Memory B cell (primary cell): ENCODE measurements around the gene KATNAL1.
A peak's percentile ranks its signal among the peaks of the same experiment; 100 is the strongest.

Experiments used
- ATAC-seq: fragments of 150-1000 bp; cut with Tn5 transposase; 2 replicates; pipeline ENCODE4 v1.10.0; 2021; ENCODE audit warnings: low read depth, mild to moderate bottlenecking, moderate library complexity
- DNase-seq, 2 donors: peaks; one replicate each; pipeline ENCODE4 v3.0.0; 2022; ENCODE audit warnings: low spot score in 2 of 2
- H3K27ac Mint-ChIP-seq: one replicate; pipeline ENCODE4 v1.8.0; 2022; ENCODE audit warnings: mild to moderate bottlenecking, moderate library complexity, mixed read lengths
- H3K27me3 Mint-ChIP-seq: one replicate; pipeline ENCODE4 v1.8.0; 2022; ENCODE audit warnings: mixed read lengths
- H3K36me3 Mint-ChIP-seq: one replicate; pipeline ENCODE4 v1.8.0; 2022; ENCODE audit warnings: mild to moderate bottlenecking, mixed read lengths
- H3K4me1 Mint-ChIP-seq: one replicate; pipeline ENCODE4 v1.8.0; 2022; ENCODE audit warnings: mixed read lengths
- H3K4me3 Mint-ChIP-seq: one replicate; pipeline ENCODE4 v1.8.0; 2022; ENCODE audit warnings: mild to moderate bottlenecking, moderate library complexity, mixed read lengths
- H3K9me3 Mint-ChIP-seq: one replicate; pipeline ENCODE4 v1.8.0; 2022; ENCODE audit warnings: mixed read lengths

Gene KATNAL1

GRCh38 chr13:30307194-30307970 lies at the start of gene KATNAL1:
Gene KATNAL1 (minus strand): TSS chr13:30307551. CDS start chr13:30283777, 23,774 bp downstream.
- H3K9me3 Mint-ChIP-seq = no peaks in the 10 kb centered on the region
- no peaks in the 10 kb centered on the region for H3K36me3 Mint-ChIP-seq
- H3K27ac Mint-ChIP-seq = peak within 1 kb of the TSS; percentile 71
- no peaks in the 10 kb centered on the region for H3K27me3 Mint-ChIP-seq
- ATAC-seq (peak; percentile 62), DNase-seq (peak in 1 of 2 donors; percentile 96)
- H3K4me3 Mint-ChIP-seq = peak within 1 kb of the TSS; percentile 90
- peaks cover 18% of the 10 kb centered on the region for H3K4me1 Mint-ChIP-seq

- Mint-ChIP-seq H3K36me3 (peaks cover 32% of the 10 kb centered on the region), H3K27me3 (no peaks in the 10 kb centered on the region), H3K9me3 (peaks cover 5% of the 10 kb centered on the region), H3K4me1 (peaks cover 7% of the 10 kb centered on the region), H3K4me3 (no peak overlapping the region), H3K27ac (no peak overlapping the region)
- ATAC-seq = no peak
- no peak for DNase-seq
Observed at GRCh38 chr13:30355839-30356238, 48.5 kb upstream of the KATNAL1 start.

DNA sequence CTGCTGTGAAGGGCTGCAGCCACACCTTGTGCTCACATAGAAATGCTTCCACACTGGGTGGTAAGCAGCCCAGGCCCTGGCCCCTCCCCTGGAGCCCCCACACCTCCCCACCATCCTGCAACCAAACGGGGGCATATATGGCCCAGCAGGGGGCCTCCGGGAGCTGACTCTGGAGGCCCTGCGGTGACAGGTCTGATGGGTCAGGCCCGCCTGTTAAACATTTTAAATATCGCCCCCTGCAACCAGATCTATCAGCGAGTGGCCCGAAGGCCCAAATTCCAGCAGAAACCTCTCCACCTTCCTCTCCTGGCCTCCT lies 48.0 kb upstream of the KATNAL1 start:
- peaks cover 30% of the 10 kb centered on the region for H3K36me3 Mint-ChIP-seq

GRCh38 chr13:30354493-30355383 lies 47.4 kb upstream of the KATNAL1 start:
- Mint-ChIP-seq H3K9me3 (peaks cover 5% of the 10 kb centered on the region), H3K27me3 (no peaks in the 10 kb centered on the region), H3K4me1 (peaks cover 7% of the 10 kb centered on the region), H3K27ac (no peak overlapping the region), H3K4me3 (no peak overlapping the region), H3K36me3 (peaks cover 29% of the 10 kb centered on the region)
- ATAC-seq (no peak), DNase-seq (no peak)

More for the DNA sequence above, 48.0 kb upstream of the KATNAL1 start:
- peak; percentile 40 to 50 for DNase-seq
- H3K9me3 Mint-ChIP-seq = peaks cover 5% of the 10 kb centered on the region
- no peaks in the 10 kb centered on the region for H3K27me3 Mint-ChIP-seq
- H3K4me1 Mint-ChIP-seq = peaks cover 7% of the 10 kb centered on the region
- H3K4me3 Mint-ChIP-seq = peak overlapping the region; percentile 17
- no peak overlapping the region for H3K27ac Mint-ChIP-seq
- peak; percentile 93 for ATAC-seq

- Mint-ChIP-seq H3K36me3 (peaks cover 26% of the 10 kb centered on the region), H3K4me1 (peaks cover 7% of the 10 kb centered on the region), H3K4me3 (no peak overlapping the region), H3K27ac (no peak overlapping the region), H3K27me3 (no peaks in the 10 kb centered on the region), H3K9me3 (peaks cover 5% of the 10 kb centered on the region)
- no peak for ATAC-seq
- DNase-seq = no peak
Observed at GRCh38 chr13:30353471-30354215, 46.3 kb upstream of the KATNAL1 start.

GRCh38 chr13:30353060-30353459 lies 45.7 kb upstream of the KATNAL1 start:
- ATAC-seq (no peak), DNase-seq (no peak)
- H3K27me3 Mint-ChIP-seq = no peaks in the 10 kb centered on the region
- peaks cover 5% of the 10 kb centered on the region for H3K9me3 Mint-ChIP-seq
- H3K4me1 Mint-ChIP-seq = peaks cover 7% of the 10 kb centered on the region
- peaks cover 22% of the 10 kb centered on the region for H3K36me3 Mint-ChIP-seq
- H3K27ac Mint-ChIP-seq = no peak overlapping the region
- H3K4me3 Mint-ChIP-seq = no peak overlapping the region

- Mint-ChIP-seq H3K4me3 (no peak overlapping the region), H3K27me3 (no peaks in the 10 kb centered on the region), H3K36me3 (peaks cover 18% of the 10 kb centered on the region), H3K4me1 (peaks cover 12% of the 10 kb centered on the region), H3K9me3 (peaks cover 5% of the 10 kb centered on the region), H3K27ac (no peak overlapping the region)
- DNase-seq (no peak), ATAC-seq (no peak)
Observed at GRCh38 chr13:30352121-30352520, 44.8 kb upstream of the KATNAL1 start.

GRCh38 chr13:30346789-30347167 lies 39.4 kb upstream of the KATNAL1 start:
- Mint-ChIP-seq H3K9me3 (no peaks in the 10 kb centered on the region), H3K4me3 (peak overlapping the region; percentile 44), H3K27ac (no peak overlapping the region), H3K36me3 (peaks cover 20% of the 10 kb centered on the region), H3K27me3 (no peaks in the 10 kb centered on the region), H3K4me1 (peaks cover 25% of the 10 kb centered on the region)
- DNase-seq (no peak), ATAC-seq (peak; percentile 40)

DNA sequence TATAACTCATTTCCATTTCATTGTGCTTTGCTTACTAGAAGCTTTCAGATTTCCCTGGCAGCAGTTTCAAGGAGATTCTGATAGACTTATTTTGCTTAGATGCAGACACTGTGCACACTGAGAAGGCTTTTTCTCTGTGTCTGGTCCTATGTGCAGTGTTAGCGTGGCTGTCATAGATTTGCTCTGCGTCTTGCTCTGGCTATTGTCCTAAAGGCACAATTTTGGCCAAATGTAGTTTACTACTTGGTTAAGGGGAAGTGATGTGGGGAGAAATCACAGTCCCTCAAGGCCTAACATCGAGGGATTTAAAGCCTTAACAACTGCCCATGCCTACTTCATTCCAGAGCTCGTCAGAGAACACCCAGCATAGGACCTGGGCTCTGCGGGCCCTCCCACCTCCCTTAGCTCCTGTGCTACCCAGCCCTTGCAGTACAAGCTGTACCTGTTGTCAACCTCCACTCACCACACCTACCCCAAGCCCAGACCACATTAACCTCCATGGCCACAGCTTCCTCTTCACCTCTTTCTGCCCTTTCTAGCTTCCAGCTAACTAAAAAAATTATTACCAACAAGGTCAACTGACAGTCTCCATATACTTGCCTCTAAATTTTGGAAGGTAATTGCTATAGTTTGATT lies 38.9 kb upstream of the KATNAL1 start:
- H3K36me3 Mint-ChIP-seq = peaks cover 20% of the 10 kb centered on the region

DNA sequence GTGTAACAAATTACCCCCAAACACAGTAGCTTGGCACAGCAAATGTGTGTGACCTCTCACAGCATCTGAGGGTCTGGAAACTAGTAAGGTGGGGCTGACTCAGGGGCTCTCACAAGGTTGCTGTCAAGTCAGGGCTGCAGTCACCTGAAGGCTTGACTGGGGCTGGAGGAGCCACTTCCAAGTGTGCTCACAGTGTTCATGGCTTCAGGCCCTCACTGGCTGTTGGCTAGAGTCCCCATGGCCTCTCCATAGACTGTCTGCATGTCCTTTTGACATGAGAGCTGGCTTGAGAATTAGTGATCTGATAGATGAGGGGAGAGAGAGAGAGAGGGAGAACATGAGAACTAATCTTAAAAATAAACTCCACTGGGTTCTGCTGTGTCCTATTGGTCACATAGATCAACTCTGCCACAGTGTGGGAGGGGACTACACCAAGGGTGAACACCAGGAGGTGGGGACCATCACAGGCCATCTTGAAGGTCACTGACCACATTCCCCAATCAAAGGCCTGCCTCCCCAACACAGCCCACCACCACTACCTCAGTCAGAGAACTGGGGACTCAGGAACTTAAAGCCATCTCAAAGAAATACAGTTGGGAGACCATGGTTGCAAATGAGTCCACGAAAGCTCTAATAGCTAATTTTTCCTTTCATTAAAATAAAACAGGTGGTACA lies 38.2 kb upstream of the KATNAL1 start:
- Mint-ChIP-seq H3K27me3 (no peaks in the 10 kb centered on the region), H3K27ac (no peak overlapping the region), H3K4me1 (peaks cover 25% of the 10 kb centered on the region), H3K4me3 (no peak overlapping the region), H3K36me3 (peaks cover 20% of the 10 kb centered on the region), H3K9me3 (no peaks in the 10 kb centered on the region)
- ATAC-seq = no peak
- DNase-seq = no peak

More for the DNA sequence above, 38.9 kb upstream of the KATNAL1 start:
- ATAC-seq = peak; percentile 97
- Mint-ChIP-seq H3K9me3 (no peaks in the 10 kb centered on the region), H3K4me1 (peaks cover 25% of the 10 kb centered on the region), H3K27ac (no peak overlapping the region), H3K4me3 (peak overlapping the region; percentile 44), H3K27me3 (no peaks in the 10 kb centered on the region)
- DNase-seq = peak in 1 of 2 donors; percentile 32

- Mint-ChIP-seq H3K4me3 (no peak overlapping the region), H3K9me3 (no peaks in the 10 kb centered on the region), H3K4me1 (peaks cover 30% of the 10 kb centered on the region), H3K36me3 (peaks cover 32% of the 10 kb centered on the region), H3K27ac (no peak overlapping the region), H3K27me3 (no peaks in the 10 kb centered on the region)
- DNase-seq (no peak), ATAC-seq (no peak)
Observed at GRCh38 chr13:30341815-30342570, 34.6 kb upstream of the KATNAL1 start.

GRCh38 chr13:30340331-30341250 lies 33.2 kb upstream of the KATNAL1 start:
- DNase-seq (no peak), ATAC-seq (no peak)
- Mint-ChIP-seq H3K9me3 (no peaks in the 10 kb centered on the region), H3K4me1 (peaks cover 21% of the 10 kb centered on the region), H3K4me3 (no peak overlapping the region), H3K27ac (no peak overlapping the region), H3K36me3 (peaks cover 30% of the 10 kb centered on the region), H3K27me3 (no peaks in the 10 kb centered on the region)
